Fibroblast of skin of right biceps (primary cell): ENCODE results near the gene PAFAH1B2.
"Not testable (repeated sequence)": the region's sequence is repeated elsewhere in the genome, so short reads cannot be mapped to it uniquely, and the experiment has no call there.

ENCODE experiments used
- DNase-seq: peaks from one replicate; pipeline ENCODE4 v3.0.0-alpha.2; 2013

The PAFAH1B2 gene

GRCh38 chr11:117175781-117176180 is 31.7 kb downstream of the PAFAH1B2 start:
- DNase-seq = no peak

- no peak for DNase-seq
Observed at GRCh38 chr11:117176186-117176585, 32.1 kb downstream of the PAFAH1B2 start.

- DNase-seq = no peak
Observed at GRCh38 chr11:117177534-117178209, 33.6 kb downstream of the PAFAH1B2 start.

- DNase-seq = peak; percentile 94
Observed at GRCh38 chr11:117178210-117179034, 34.3 kb downstream of the PAFAH1B2 start, which contains the start of gene SIDT2. SIDT2 (plus strand) TSS chr11:117178743; CDS start chr11:117179264, 521 bp downstream.

- peak; percentile 46 for DNase-seq
Observed at GRCh38 chr11:117179048-117179999, 35.2 kb downstream of the PAFAH1B2 start.

- DNase-seq = no peak
Observed at GRCh38 chr11:117180020-117180419, 35.9 kb downstream of the PAFAH1B2 start.

GRCh38 chr11:117180661-117181585 is 36.8 kb downstream of the PAFAH1B2 start:
- DNase-seq = peak; percentile 73

GRCh38 chr11:117181586-117182550 is 37.8 kb downstream of the PAFAH1B2 start:
- no peak for DNase-seq

GRCh38 chr11:117182551-117182935 is 38.5 kb downstream of the PAFAH1B2 start:
- DNase-seq = no peak

- not testable (repeated sequence) for DNase-seq
Observed at GRCh38 chr11:117183178-117183577, 39.1 kb downstream of the PAFAH1B2 start.

- no peak for DNase-seq
Observed at GRCh38 chr11:117183724-117184349, 39.8 kb downstream of the PAFAH1B2 start.

- DNase-seq = no peak
Observed at GRCh38 chr11:117185736-117186430, 41.8 kb downstream of the PAFAH1B2 start.

GRCh38 chr11:117186431-117186761 is 42.3 kb downstream of the PAFAH1B2 start:
- DNase-seq = no peak

- no peak for DNase-seq
Observed at GRCh38 chr11:117187007-117187406, 42.9 kb downstream of the PAFAH1B2 start.

- no peak for DNase-seq
Observed at GRCh38 chr11:117187428-117187798, 43.3 kb downstream of the PAFAH1B2 start.

GRCh38 chr11:117187799-117188481 is 43.9 kb downstream of the PAFAH1B2 start:
- DNase-seq = no peak

GRCh38 chr11:117188620-117189081 is 44.6 kb downstream of the PAFAH1B2 start:
- no peak for DNase-seq

- DNase-seq = no peak
Observed at GRCh38 chr11:117189191-117189940, 45.3 kb downstream of the PAFAH1B2 start.
